K562 (cell line): ENCODE results near the gene NEURL1B. TPM values are rescaled to one million over a fixed set of nuclear protein-coding genes. Genes with fewer than 3 reads are reported as not detected.

ENCODE experiments used
- ATAC-seq: fragments of 200-7000 bp; cut with Tn5 transposase; 3 replicates; pipeline ENCODE4 v1.9.1; 2020; ENCODE audit warnings: moderate library complexity
- BruUV-seq: library from RNA; stranded (reverse); fragments of 400-500 nt; replicated peaks from 2 replicates; lab custom pipeline; 2021; lab: Mats Ljungman, UMichigan
- CTCF ChIA-PET: fragments of 300-600 bp; formaldehyde crosslinking; extraction: SDS; loops from one replicate; lab custom pipeline; 2021; ENCODE audit warnings: low intra/inter-chr PET ratio; lab: Yijun Ruan, JAX
- POLR2A ChIA-PET: fragments of 300-600, 350-650 bp; sonication (Branson Sonifier 250); formaldehyde crosslinking; extraction: SDS; loops from one replicate; lab custom pipeline; 2021; ENCODE audit warnings: antibody characterized with exemption, inconsistent platforms; lab: Yijun Ruan, JAX
- DNase-seq, 4 experiments: peaks; one replicate each; pipeline versions ENCODE4 v3.0.0 to v3.0.0-alpha.2; 2011 to 2018; ENCODE audit warnings: low spot score in 3 of 4, mixed read lengths in 3 of 4; ENCODE audit errors: extremely low read depth in 1 of 4
- FAIRE-seq: peaks from 2 replicates; lab custom pipeline; 2011; peaks lifted over from hg19 to GRCh38; lab: Jason Lieb, UNC
- H2AFZ ChIP-seq: 2 replicates; pipeline ENCODE4 v1.6.0; 2011; ENCODE audit warnings: low read depth, low read length, control low read depth, inconsistent platforms
- H3K27ac ChIP-seq: fragments of 200-600 bp; 3 replicates; pipeline ENCODE4 v1.8.0; 2011; ENCODE audit warnings: low read depth, mild to moderate bottlenecking, control low read depth, inconsistent platforms, low read length, moderate library complexity, mixed read lengths; ENCODE audit errors: extremely low read depth
- H3K27me3 ChIP-seq, 2 experiments: fragments of 300-600 bp in 1 of 2; 2 replicates in 1 of 2; 3 replicates in 1 of 2; pipeline versions ENCODE4 v1.6.0 to v1.8.0; 2011; ENCODE audit warnings: inconsistent platforms in 2 of 2, low read length in 2 of 2, mild to moderate bottlenecking in 1 of 2, mixed read lengths in 1 of 2, moderate library complexity in 1 of 2; ENCODE audit not compliant: control insufficient read depth in 2 of 2, insufficient read depth in 2 of 2
- H3K36me3 ChIP-seq: fragments of 300-600 bp; 3 replicates; pipeline ENCODE4 v1.8.0; 2011; ENCODE audit warnings: mild to moderate bottlenecking, low read length, inconsistent platforms; ENCODE audit not compliant: control insufficient read depth, insufficient read depth
- H3K4me1 ChIP-seq, 2 experiments: fragments of 200-600 bp in 1 of 2; replicated peaks in 1 of 2; 2 replicates in 1 of 2; 3 replicates in 1 of 2; pipeline versions ENCODE4 v1.5.1 to v1.8.0; 2011; ENCODE audit warnings: inconsistent platforms in 2 of 2, low read length in 2 of 2, mild to moderate bottlenecking in 1 of 2, mixed read lengths in 1 of 2, moderate library complexity in 1 of 2; ENCODE audit not compliant: control insufficient read depth in 2 of 2, insufficient read depth in 2 of 2
- H3K4me2 ChIP-seq: 2 replicates; pipeline ENCODE4 v1.6.1; 2011; ENCODE audit warnings: low read length, control low read depth, inconsistent platforms, mixed read lengths; ENCODE audit not compliant: insufficient read depth
- H3K4me3 ChIP-seq: fragments of 200-600 bp; sonication (generic), shearing (Covaris generic); 2 replicates; pipeline ENCODE4 v1.5.1; 2016; ENCODE audit warnings: control low read depth, inconsistent platforms
- H3K79me2 ChIP-seq: fragments of 200-600 bp; 3 replicates; pipeline ENCODE4 v1.8.0; 2011; ENCODE audit warnings: low read length, inconsistent platforms; ENCODE audit not compliant: control insufficient read depth, insufficient read depth
- H3K9ac ChIP-seq, 2 experiments: 2 replicates each; pipeline versions ENCODE4 v1.6.0 to v1.6.1; 2011; ENCODE audit warnings: low read depth in 2 of 2, low read length in 2 of 2, control low read depth in 1 of 2, inconsistent platforms in 1 of 2, mild to moderate bottlenecking in 1 of 2, mixed read lengths in 1 of 2; ENCODE audit not compliant: insufficient read depth in 1 of 2
- H3K9me1 ChIP-seq: one replicate; pipeline ENCODE4 v1.6.0; 2011; ENCODE audit warnings: inconsistent platforms, mild to moderate bottlenecking, low read length, moderate library complexity; ENCODE audit not compliant: control insufficient read depth, insufficient read depth
- H3K9me3 ChIP-seq: replicated peaks from 2 replicates; pipeline ENCODE4 v1.5.1; 2011; ENCODE audit warnings: low read depth, low read length, inconsistent platforms; ENCODE audit not compliant: control insufficient read depth, insufficient read depth
- H4K20me1 ChIP-seq: replicated peaks from 2 replicates; pipeline ENCODE4 v1.6.1; 2011; ENCODE audit warnings: low read length, inconsistent platforms, mixed read lengths; ENCODE audit not compliant: control insufficient read depth, insufficient read depth
- ARID3B ChIP-seq: fragments of 250-450 bp; sonication (Bioruptor Pico); IDR thresholded peaks from 2 replicates; pipeline ENCODE4 v1.4.0; 2020; ENCODE audit warnings: borderline replicate concordance
- CBFB ChIP-seq: sonication (generic); formaldehyde crosslinking; IDR thresholded peaks from 2 replicates; pipeline ENCODE4 v1.4.0; 2020; ENCODE audit warnings: mild to moderate bottlenecking, missing genetic modification reagents
- CTBP1 ChIP-seq: fragments of 450-650 bp; IDR thresholded peaks from 2 replicates; pipeline ENCODE4 v1.6.1; 2016; ENCODE audit warnings: borderline replicate concordance
- DMBX1 ChIP-seq: fragments of 250-450 bp; sonication (Bioruptor Pico); IDR thresholded peaks from 2 replicates; pipeline ENCODE4 v1.8.0; 2022; ENCODE audit warnings: inconsistent platforms, mild to moderate bottlenecking, moderate library complexity, borderline replicate concordance
- GTF2B ChIP-seq: IDR thresholded peaks from 2 replicates; pipeline ENCODE4 v1.6.1; 2011; ENCODE audit not compliant: insufficient read length; ENCODE audit errors: extremely low read depth
- HNRNPLL ChIP-seq: fragments of 200-400 bp; formaldehyde crosslinking; IDR thresholded peaks from 2 replicates; pipeline ENCODE4 v1.6.1; 2017; ENCODE audit warnings: low read length, low read depth, mild to moderate bottlenecking; ENCODE audit not compliant: poor library complexity, severe bottlenecking
- HOMEZ ChIP-seq: fragments of 250-450 bp; sonication (Bioruptor Pico); IDR thresholded peaks from 2 replicates; pipeline ENCODE4 v1.4.0; 2020; ENCODE audit warnings: mild to moderate bottlenecking, moderate library complexity
- NCOA4 ChIP-seq: fragments of 450-650 bp; IDR thresholded peaks from 2 replicates; pipeline ENCODE4 v1.6.1; 2018; ENCODE audit warnings: mild to moderate bottlenecking; ENCODE audit not compliant: partially characterized antibody
- NELFE ChIP-seq: IDR thresholded peaks from 2 replicates; pipeline ENCODE4 v1.6.1; 2011; ENCODE audit warnings: mild to moderate bottlenecking; ENCODE audit not compliant: insufficient read depth, insufficient read length
- NFXL1 ChIP-seq: fragments of 450-650 bp; formaldehyde crosslinking; IDR thresholded peaks from 2 replicates; pipeline ENCODE4 v1.4.0; 2021; ENCODE audit warnings: mild to moderate bottlenecking
- POLR2AphosphoS5 ChIP-seq: IDR thresholded peaks from 2 replicates; pipeline ENCODE4 v1.6.1; 2011; ENCODE audit warnings: mild to moderate bottlenecking, low read depth, low read length, moderate library complexity; ENCODE audit not compliant: control insufficient read depth, insufficient read depth
- RFX5 ChIP-seq: IDR thresholded peaks from 2 replicates; pipeline ENCODE4 v1.6.1; 2011; ENCODE audit warnings: low read depth, mild to moderate bottlenecking, improper control_type of control experiment, low read length
- TCF7L2 ChIP-seq: fragments of 150-350 bp; IDR thresholded peaks from 2 replicates; pipeline ENCODE4 v1.6.1; 2016; ENCODE audit warnings: low read depth, mild to moderate bottlenecking, low read length, moderate library complexity
- ZNF586 ChIP-seq: fragments of 450-650 bp; formaldehyde crosslinking; conservative IDR thresholded peaks from 2 replicates; pipeline ENCODE4 v1.4.0; 2020; ENCODE audit warnings: mild to moderate bottlenecking, moderate library complexity
- WGBS: fragments of 100-300 bp; shearing (Covaris generic); methylation state at CpG from one replicate; pipeline ENCODE4 v1.1.6; 2016; ENCODE audit warnings: low coverage, mixed read lengths; ENCODE audit not compliant: insufficient coverage; ENCODE audit errors: missing lambda C conversion rate; 5-methylcytosine and 5-hydroxymethylcytosine counted together
- in situ Hi-C: fragments of 300-500 bp; cut with MboI; formaldehyde crosslinking; loops from 4 replicates; pipeline ENCODE4 v1.15.0; 2018; ENCODE audit warnings: inconsistent platforms, mixed read lengths
- intact Hi-C: fragments of 100-400 bp; cut with micrococcal nuclease; formaldehyde crosslinking; loops from 2 replicates; pipeline ENCODE4 v1.14.2; 2022
- polyA plus RNA-seq, 8 experiments: library from polyadenylated mRNA; depleted of rRNA in 4 of 8; stranded (reverse) in 5 of 8; unstranded in 3 of 8; fragments of >200 nt; fragmentation: Nextera tagmentation in 2 of 8; fragmentation: Illumina TruSeq in 1 of 8; extraction: Ambion mirVana in 2 of 8; extraction: Trizol in 1 of 8; gene quantifications; 2 replicates each; pipeline versions ENCODE4 v1.2.1 to v1.2.3, GENCODE V29; 2011 to 2014; ENCODE audit warnings: inconsistent platforms in 1 of 8, missing spikeins in 1 of 8
- total RNA-seq, 7 experiments: library from RNA; depleted of rRNA in 6 of 7; stranded (reverse); fragments of >200 nt in 6 of 7; fragmentation: Illumina TruSeq in 2 of 7; extraction: Trizol in 2 of 7; gene quantifications; 2 replicates each; pipeline versions ENCODE4 v1.2.1 to v1.2.3, GENCODE V29; 2011 to 2021; ENCODE audit warnings: low replicate concordance in 1 of 7
- TF ChIP-seq, protein P1 (sequence below): sonication (generic); formaldehyde crosslinking; IDR thresholded peaks from 2 replicates; pipeline ENCODE4 v1.8.0; 2022; ENCODE audit warnings: mild to moderate bottlenecking, missing genetic modification reagents
- TF ChIP-seq, protein P2 (sequence below): sonication (generic); formaldehyde crosslinking; IDR thresholded peaks from 2 replicates; pipeline ENCODE4 v1.4.0; 2020; ENCODE audit warnings: mild to moderate bottlenecking, missing genetic modification reagents

Gene NEURL1B
- total and polyA plus RNA-seq, 9 of the 15 experiments (the other 6 are each of a cell fraction or from before 2014, with no cell fraction given), result 0.04 TPM; not detected in 8

GRCh38 chr5:172706796-172707195, 65.7 kb downstream of the NEURL1B start:
- FAIRE-seq (no peak), ATAC-seq (no peak), DNase-seq (no peak)
- POLR2A ChIA-PET, result interaction anchor here (0.6 to 0.7 kb wide), 2 partner anchors 227 to 252 kb away, joined by 3 read pairs; partner anchors contain the start of gene RPL26L1
- Histone ChIP-seq H3K4me3 (no peak overlapping the region), H3K36me3 (no peaks in the 10 kb centered on the region), H3K79me2 (no peaks in the 10 kb centered on the region), H2AFZ (no peak overlapping the region), H3K9me3 (no peaks in the 10 kb centered on the region), H3K4me1 (peaks cover 4 to 9% of the 10 kb centered on the region in 2 experiments; a peak in 3 of 5 replicates), H3K4me2 (no peak overlapping the region), H3K9ac (peak overlapping the region in 1 of 2 experiments; percentile 40; a peak in 1 of 4 replicates), H3K9me1 (no peaks in the 10 kb centered on the region), H4K20me1 (no peaks in the 10 kb centered on the region; the same call in 1 of the 2 replicates), H3K27ac (no peak overlapping the region), H3K27me3 (peaks cover 4 to 33% of the 10 kb centered on the region in 2 experiments; a peak in 4 of 5 replicates)
- CTCF ChIA-PET, result interaction anchor here (0.6 to 1.3 kb wide), 2 partner anchors 10 to 226 kb away, joined by 3 to 6 read pairs; no protein-coding TSS in a partner anchor
- intact Hi-C loops (loop anchor here (5.0 kb wide), 1 partner anchor 576 kb away; no protein-coding TSS in a partner anchor), in situ Hi-C loops (loop anchor here (10.0 to 25.0 kb wide), 2 partner anchors 568 to 1606 kb away; no protein-coding TSS in a partner anchor)
- BruUV-seq, result no TSS peak
- 16% methylated on average over 4 of the region's 4 CpGs for WGBS
- TF ChIP-seq ZNF586 (CRISPR knock-in tag) (no peak), DMBX1 (no peak), CTBP1 (no peak), HNRNPLL (no peak), POLR2AphosphoS5 (no peak), RFX5 (no peak), TCF7L2 (no peak), CBFB (CRISPR knock-in tag) (no peak), NELFE (no peak), NCOA4 (no peak), HOMEZ (no peak), GTF2B (no peak), ARID3B (no peak), NFXL1 (CRISPR knock-in tag) (no peak)
- TF ChIP-seq, protein P1, sequence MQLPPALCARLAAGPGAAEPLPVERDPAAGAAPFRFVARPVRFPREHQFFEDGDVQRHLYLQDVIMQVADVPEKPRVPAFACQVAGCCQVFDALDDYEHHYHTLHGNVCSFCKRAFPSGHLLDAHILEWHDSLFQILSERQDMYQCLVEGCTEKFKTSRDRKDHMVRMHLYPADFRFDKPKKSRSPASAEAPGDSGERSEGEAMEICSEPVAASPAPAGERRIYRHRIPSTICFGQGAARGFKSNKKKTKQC, result no peak
- TF ChIP-seq, protein P2, sequence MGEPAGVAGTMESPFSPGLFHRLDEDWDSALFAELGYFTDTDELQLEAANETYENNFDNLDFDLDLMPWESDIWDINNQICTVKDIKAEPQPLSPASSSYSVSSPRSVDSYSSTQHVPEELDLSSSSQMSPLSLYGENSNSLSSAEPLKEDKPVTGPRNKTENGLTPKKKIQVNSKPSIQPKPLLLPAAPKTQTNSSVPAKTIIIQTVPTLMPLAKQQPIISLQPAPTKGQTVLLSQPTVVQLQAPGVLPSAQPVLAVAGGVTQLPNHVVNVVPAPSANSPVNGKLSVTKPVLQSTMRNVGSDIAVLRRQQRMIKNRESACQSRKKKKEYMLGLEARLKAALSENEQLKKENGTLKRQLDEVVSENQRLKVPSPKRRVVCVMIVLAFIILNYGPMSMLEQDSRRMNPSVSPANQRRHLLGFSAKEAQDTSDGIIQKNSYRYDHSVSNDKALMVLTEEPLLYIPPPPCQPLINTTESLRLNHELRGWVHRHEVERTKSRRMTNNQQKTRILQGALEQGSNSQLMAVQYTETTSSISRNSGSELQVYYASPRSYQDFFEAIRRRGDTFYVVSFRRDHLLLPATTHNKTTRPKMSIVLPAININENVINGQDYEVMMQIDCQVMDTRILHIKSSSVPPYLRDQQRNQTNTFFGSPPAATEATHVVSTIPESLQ (CRISPR knock-in tag), result no peak
